Mucosa of descending colon (tissue), 3 donors: ENCODE data around the gene ACAP2. TPM values are rescaled to one million over a fixed set of nuclear protein-coding genes. Genes with fewer than 3 reads are reported as not detected.
A peak's percentile ranks its signal among the peaks of the same experiment; 100 is the strongest.

Source experiments
- ATAC-seq: fragments of 200-7000 bp; cut with Tn5 transposase; one replicate; pipeline ENCODE4 v1.9.1; 2020; ENCODE audit warnings: mild to moderate bottlenecking, moderate library complexity
- DNase-seq, 3 donors: peaks; one replicate each; pipeline ENCODE4 v3.0.0-alpha.2; 2020
- H3K36me3 ChIP-seq: fragments of 200-600 bp; one replicate; pipeline ENCODE4 v1.8.0; 2021; ENCODE audit warnings: low read depth, mild to moderate bottlenecking
- H3K4me1 ChIP-seq: fragments of 200-600 bp; one replicate; pipeline ENCODE4 v1.8.0; 2021; ENCODE audit warnings: low read depth, mild to moderate bottlenecking
- H3K4me3 ChIP-seq: fragments of 200-600 bp; one replicate; pipeline ENCODE4 v1.8.0; 2021; ENCODE audit warnings: mild to moderate bottlenecking
- H3K9me3 ChIP-seq: fragments of 200-600 bp; one replicate; pipeline ENCODE4 v1.8.0; 2021; ENCODE audit warnings: mild to moderate bottlenecking
- CTCF ChIP-seq: fragments of 200-600 bp; IDR thresholded peaks from one replicate; pipeline ENCODE4 v1.8.0; 2022; ENCODE audit warnings: antibody characterized with exemption, mild to moderate bottlenecking
- intact Hi-C, 2 donors: fragments of 100-400 bp; cut with DNase I in 1 of 2; cut with micrococcal nuclease in 1 of 2; formaldehyde crosslinking; loops; one replicate each; pipeline versions ENCODE4 v1.11.0 to v1.11.1; 2022; cut with DNase I, micrococcal nuclease
- total RNA-seq, 3 donors: library from RNA; stranded (reverse); fragmentation: NEBNext Ultra II Directional in 2 of 3; extraction: Animal tissue kit (Norgen Biotek cat#: 25700) in 2 of 3; gene quantifications; one replicate each; pipeline versions ENCODE4 v1.2.1 to v1.2.4, GENCODE V29; 2021 to 2023
- donor health status: DM: no; HTN: no; CAD: no; lungs with moderate emphysema.
- donor health status: DM: no; HTN: no; CAD: no.
- donor health status: DM: no; HTN: yes; CAD: no.

Gene ACAP2
- total RNA-seq, 3 donors from 2014 or later = 55.2 to 69.2 (median 69.2) TPM

GRCh38 chr3:195284842-195285241, 158.0 kb downstream of the ACAP2 start:
- TF ChIP-seq CTCF = no peak
- intact Hi-C loops = loop anchor here in 1 of 2 donors (10.0 kb wide), 1 partner anchor 150 kb away; no protein-coding TSS in a partner anchor
- DNase-seq = no peak
- no peaks in the 10 kb centered on the region for H3K36me3 ChIP-seq
- no peak overlapping the region for H3K4me3 ChIP-seq
- peak; percentile 85 for ATAC-seq
- peaks cover 16% of the 10 kb centered on the region for H3K4me1 ChIP-seq
- H3K9me3 ChIP-seq = no peaks in the 10 kb centered on the region

GRCh38 chr3:195282961-195283360, 159.9 kb downstream of the ACAP2 start:
- peak; percentile 72 for ATAC-seq
- TF ChIP-seq CTCF = no peak
- Histone ChIP-seq H3K4me1 (peaks cover 16% of the 10 kb centered on the region), H3K9me3 (no peaks in the 10 kb centered on the region), H3K4me3 (no peak overlapping the region), H3K36me3 (no peaks in the 10 kb centered on the region)
- intact Hi-C loops = loop anchor here in 1 of 2 donors (10.0 kb wide), 1 partner anchor 152 kb away; no protein-coding TSS in a partner anchor
- peak in 1 of 3 donors; percentile 41 for DNase-seq

- peaks cover 25% of the 10 kb centered on the region for H3K4me1 ChIP-seq
- no peaks in the 10 kb centered on the region for H3K9me3 ChIP-seq
- no peak for TF ChIP-seq CTCF
- H3K36me3 ChIP-seq = no peaks in the 10 kb centered on the region
- DNase-seq (no peak), ATAC-seq (no peak)
- intact Hi-C loops = loop anchor here (5.0 to 10.0 kb wide), 2 partner anchors 248 to 250 kb away; no protein-coding TSS in a partner anchor
- H3K4me3 ChIP-seq = no peak overlapping the region
Observed at GRCh38 chr3:195274259-195274966, 168.4 kb downstream of the ACAP2 start.

- peak; percentile 92 to 96 (median 92) for DNase-seq
- H3K4me1 ChIP-seq = peaks cover 27% of the 10 kb centered on the region
- peak overlapping the region; percentile 61 for H3K4me3 ChIP-seq
- ATAC-seq = peak; percentile 91
- intact Hi-C loops = loop anchor here (5.0 to 10.0 kb wide), 2 partner anchors 251 to 253 kb away; no protein-coding TSS in a partner anchor
- H3K36me3 ChIP-seq = no peaks in the 10 kb centered on the region
- no peaks in the 10 kb centered on the region for H3K9me3 ChIP-seq
- peak; percentile 87 for TF ChIP-seq CTCF
Observed at GRCh38 chr3:195271410-195272243, 171.2 kb downstream of the ACAP2 start.

- Histone ChIP-seq H3K4me1 (peaks cover 27% of the 10 kb centered on the region), H3K36me3 (no peaks in the 10 kb centered on the region), H3K9me3 (no peaks in the 10 kb centered on the region), H3K4me3 (peak within 1 kb of the TSS; percentile 61)
- ATAC-seq = peak; percentile 94
- peak; percentile 93 to 95 (median 94) for DNase-seq
- intact Hi-C loops = loop anchor here (5.0 to 10.0 kb wide), 2 partner anchors 251 to 254 kb away; no protein-coding TSS in a partner anchor
- peak; percentile 67 for TF ChIP-seq CTCF
Observed at GRCh38 chr3:195270817-195271409, 171.9 kb downstream of the ACAP2 start, which contains the start of gene XXYLT1. XXYLT1 (minus strand) TSS chr3:195271159; CDS start chr3:195271058, 101 bp downstream.
